H7 (cell line): Measurements from ENCODE around the gene PAQR9. TPM values are rescaled to one million over a fixed set of nuclear protein-coding genes. Genes with fewer than 3 reads are reported as not detected.
A peak's percentile ranks its signal among the peaks of the same experiment; 100 is the strongest.

Experiments used
- DNase-seq: peaks from one replicate; pipeline ENCODE4 v3.0.0; 2012
- H3K27me3 ChIP-seq: 2 replicates; pipeline ENCODE4 v1.6.0; 2011; ENCODE audit warnings: mild to moderate bottlenecking, low read length; ENCODE audit not compliant: control insufficient read depth, insufficient read depth
- H3K36me3 ChIP-seq: replicated peaks from 2 replicates; pipeline ENCODE4 v1.5.1; 2011; ENCODE audit warnings: low read length; ENCODE audit not compliant: control insufficient read depth, insufficient read depth
- H3K4me3 ChIP-seq: 2 replicates; pipeline ENCODE4 v1.5.1; 2011; ENCODE audit warnings: low read depth, mild to moderate bottlenecking, control low read depth, low read length, moderate library complexity; ENCODE audit not compliant: insufficient read depth
- total RNA-seq: library from RNA; depleted of rRNA; stranded (reverse); fragments of >200 nt; shearing (Covaris generic); gene quantifications from 2 replicates; pipeline ENCODE4 v1.2.3, GENCODE V29; 2014; rRNA removed

Gene PAQR9
- total RNA-seq, 1 experiment from 2014 or later = 0.21 TPM

- H3K4me3 ChIP-seq = no peak overlapping the region
- DNase-seq = no peak
- H3K36me3 ChIP-seq = no peaks in the 10 kb centered on the region
- H3K27me3 ChIP-seq = no peaks in the 10 kb centered on the region
These were observed 33.0 kb downstream of the PAQR9 start for GRCh38 chr3:142930463-142930862.

DNA sequence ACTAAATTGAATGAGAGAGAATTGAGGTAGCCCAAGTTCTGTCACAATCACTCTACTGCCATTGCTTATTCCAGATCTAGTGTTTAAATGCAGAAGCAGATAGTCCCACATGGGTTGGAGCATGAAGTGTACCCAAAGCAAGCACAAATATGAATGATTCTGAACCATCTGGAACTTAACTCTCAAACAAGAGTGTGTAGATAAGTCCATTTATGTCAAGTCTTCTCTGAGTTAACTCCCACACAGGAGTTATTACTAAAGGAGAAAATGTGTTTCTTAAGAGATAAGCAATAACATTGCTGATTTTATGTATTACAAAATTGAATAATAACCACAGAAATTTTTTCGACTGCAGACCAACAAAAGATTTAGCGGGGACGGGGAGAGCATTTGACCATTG lies 33.6 kb downstream of the PAQR9 start:
- Histone ChIP-seq H3K27me3 (no peaks in the 10 kb centered on the region), H3K4me3 (no peak overlapping the region), H3K36me3 (no peaks in the 10 kb centered on the region)
- DNase-seq = no peak

DNA sequence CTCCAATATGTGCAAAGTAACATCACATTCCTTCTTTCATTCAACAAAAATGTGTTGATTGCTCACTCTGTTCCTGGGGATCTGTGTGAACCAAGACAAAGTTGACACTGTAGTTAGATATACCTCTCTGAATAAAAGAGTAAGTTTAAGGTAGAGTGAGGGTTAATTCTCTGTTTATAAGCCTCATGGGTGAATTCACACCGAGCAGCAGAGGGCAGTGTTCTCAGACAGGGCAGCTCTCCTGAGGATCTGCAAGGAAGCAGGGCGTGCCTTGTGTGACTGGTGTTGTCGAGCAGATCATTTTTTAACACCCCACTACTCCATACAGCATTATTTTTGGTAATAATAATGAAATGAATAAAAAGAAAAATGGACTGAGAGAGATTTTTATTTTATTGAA lies 34.4 kb downstream of the PAQR9 start:
- DNase-seq = peak; percentile 54
- H3K27me3 ChIP-seq = no peaks in the 10 kb centered on the region
- no peak overlapping the region for H3K4me3 ChIP-seq
- H3K36me3 ChIP-seq = no peaks in the 10 kb centered on the region

DNA sequence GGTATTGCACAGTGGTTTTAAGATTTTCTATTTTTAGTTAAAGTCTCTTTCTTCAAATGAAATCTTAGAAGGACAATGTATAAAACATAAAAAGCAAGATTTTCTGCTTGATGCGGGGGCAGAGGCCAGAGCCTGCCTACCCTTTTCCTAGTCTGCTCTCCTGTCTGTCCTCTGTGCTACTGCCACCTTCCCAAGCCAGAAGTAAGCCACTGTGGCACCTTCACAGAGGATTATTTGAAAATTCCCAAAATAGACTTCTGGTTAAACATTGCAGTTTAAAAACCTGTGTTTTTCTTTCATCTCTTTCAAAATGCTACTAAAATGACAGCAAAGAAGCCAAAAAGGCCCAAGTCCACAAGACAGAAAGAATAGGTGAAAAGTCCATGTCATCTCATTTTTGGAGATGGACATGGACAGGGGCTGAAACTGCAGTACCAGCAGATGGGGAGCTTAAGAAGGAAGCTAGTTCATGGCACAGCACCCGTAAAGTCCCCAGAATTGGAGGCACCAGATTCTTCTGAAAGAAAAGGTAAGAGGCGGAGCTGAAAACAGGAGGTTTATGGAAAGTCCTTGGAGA lies 37.0 kb downstream of the PAQR9 start:
- Histone ChIP-seq H3K36me3 (no peaks in the 10 kb centered on the region), H3K27me3 (no peaks in the 10 kb centered on the region), H3K4me3 (no peak overlapping the region)
- no peak for DNase-seq

GRCh38 chr3:142925140-142925539 lies 38.3 kb downstream of the PAQR9 start:
- H3K27me3 ChIP-seq = no peaks in the 10 kb centered on the region
- no peak overlapping the region for H3K4me3 ChIP-seq
- DNase-seq = no peak
- H3K36me3 ChIP-seq = no peaks in the 10 kb centered on the region

- no peak for DNase-seq
- no peaks in the 10 kb centered on the region for H3K27me3 ChIP-seq
- H3K36me3 ChIP-seq = no peaks in the 10 kb centered on the region
- H3K4me3 ChIP-seq = no peak overlapping the region
These were observed 39.8 kb downstream of the PAQR9 start for GRCh38 chr3:142923694-142924093.

DNA sequence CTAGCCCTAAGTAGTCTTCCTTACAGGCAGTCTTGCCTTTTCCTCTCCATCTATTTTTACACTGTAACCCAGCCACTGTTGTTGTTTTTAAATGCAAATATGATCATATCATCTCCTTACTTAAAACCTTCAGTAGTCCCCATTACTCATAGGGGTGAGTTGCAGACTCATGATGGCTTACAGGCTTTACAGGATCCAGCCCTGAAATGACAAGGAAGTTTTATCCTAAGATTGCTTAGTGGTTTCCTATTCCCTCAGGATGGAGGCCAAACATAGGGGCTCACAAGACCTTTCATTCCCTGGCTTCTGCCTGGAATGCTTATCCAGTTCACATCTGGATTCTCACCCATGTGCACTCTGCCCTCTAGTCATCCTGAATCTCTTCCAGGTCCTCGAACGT lies 46.9 kb downstream of the PAQR9 start:
- Histone ChIP-seq H3K4me3 (no peak overlapping the region), H3K36me3 (no peaks in the 10 kb centered on the region), H3K27me3 (no peaks in the 10 kb centered on the region)
- no peak for DNase-seq

- Histone ChIP-seq H3K27me3 (no peaks in the 10 kb centered on the region), H3K4me3 (no peak overlapping the region), H3K36me3 (no peaks in the 10 kb centered on the region)
- no peak for DNase-seq
These were observed 47.8 kb downstream of the PAQR9 start for GRCh38 chr3:142915636-142916035.

- no peak overlapping the region for H3K4me3 ChIP-seq
- DNase-seq = no peak
- H3K36me3 ChIP-seq = no peaks in the 10 kb centered on the region
These were observed 49.1 kb downstream of the PAQR9 start for GRCh38 chr3:142914286-142914811.

GRCh38 chr3:142913432-142913831 lies 50.0 kb downstream of the PAQR9 start:
- Histone ChIP-seq H3K36me3 (no peaks in the 10 kb centered on the region), H3K4me3 (no peak overlapping the region)
- DNase-seq = no peak

More at GRCh38 chr3:142914286-142914811, 49.1 kb downstream of the PAQR9 start:
- H3K27me3 ChIP-seq = no peaks in the 10 kb centered on the region

DNA sequence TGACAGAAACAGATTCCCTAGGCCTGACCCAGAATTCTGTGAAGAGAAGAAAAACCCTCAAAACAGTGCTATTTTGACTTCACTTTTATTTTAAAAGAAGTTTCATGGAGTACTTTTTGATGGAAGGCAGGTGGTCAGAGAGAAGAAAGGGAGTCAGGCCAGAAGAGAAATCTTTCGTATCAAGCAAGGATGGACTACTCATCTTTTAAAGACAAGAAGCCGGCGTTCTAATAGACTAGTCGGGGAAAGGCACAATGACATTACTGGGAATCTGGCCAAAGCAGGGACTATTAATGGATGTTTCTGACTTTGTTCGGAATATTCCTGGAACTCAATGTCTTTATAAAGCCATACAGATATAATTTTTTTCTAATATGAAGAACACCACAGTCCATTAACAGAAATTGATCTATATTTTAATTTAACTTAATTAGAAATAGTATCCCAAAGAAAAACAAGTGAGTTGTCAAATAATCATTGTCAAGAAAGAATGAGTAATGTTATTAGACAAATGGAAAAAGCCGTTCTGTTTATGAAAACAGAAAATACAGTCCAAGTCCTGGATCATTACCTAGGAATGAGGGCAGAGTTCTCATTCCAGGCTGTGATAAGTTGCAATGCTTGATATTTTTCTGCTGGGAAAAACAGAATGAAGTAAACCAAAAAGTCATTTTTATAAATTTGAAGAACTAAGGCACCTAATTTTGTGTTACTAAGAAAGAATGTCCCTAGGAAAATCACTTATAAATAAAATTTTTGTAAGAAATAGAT lies 50.9 kb downstream of the PAQR9 start:
- no peaks in the 10 kb centered on the region for H3K36me3 ChIP-seq
- no peak for DNase-seq
- H3K27me3 ChIP-seq = no peaks in the 10 kb centered on the region
- no peak overlapping the region for H3K4me3 ChIP-seq

More at GRCh38 chr3:142913432-142913831, 50.0 kb downstream of the PAQR9 start:
- no peaks in the 10 kb centered on the region for H3K27me3 ChIP-seq

Other genes starting within 250 kb of the PAQR9 start
- gene TRPC1, start 239.6 kb downstream of the PAQR9 start, total RNA-seq = 16.7 and 18.3 TPM in 2 replicates
- 9.4 and 18.3 TPM in 2 replicates for gene PCOLCE2, start 74.6 kb downstream of the PAQR9 start, total RNA-seq
- gene U2SURP, start 37.9 kb upstream of the PAQR9 start, total RNA-seq = 110 and 139 TPM in 2 replicates
- 99.4 and 122 TPM in 2 replicates for gene CHST2, start 156.1 kb upstream of the PAQR9 start, total RNA-seq